Hepatocyte (in vitro differentiated cells): Measurements from ENCODE around the gene DNM2.
"Not testable (repeated sequence)": the region's sequence is repeated elsewhere in the genome, so short reads cannot be mapped to it uniquely, and the experiment has no call there.

Experiments
- EZH2 ChIP-seq: fragments of 200-600 bp; sonication (generic); IDR thresholded peaks from 2 replicates; pipeline ENCODE4 v1.6.1; 2016; ENCODE audit warnings: antibody characterized with exemption, mild to moderate bottlenecking, borderline replicate concordance
- EZH2phosphoT487 ChIP-seq: fragments of 200-600 bp; sonication (generic); IDR thresholded peaks from one replicate; pipeline ENCODE4 v1.6.1; 2018; ENCODE audit warnings: antibody characterized with exemption, mild to moderate bottlenecking, low read depth, moderate library complexity; ENCODE audit not compliant: unreplicated experiment, severe bottlenecking
- TF ChIP-seq, protein P1 (sequence below): fragments of 200-600 bp; sonication (generic); IDR thresholded peaks from 2 replicates; pipeline ENCODE4 v1.5.1; 2016; ENCODE audit warnings: antibody characterized with exemption, mild to moderate bottlenecking; ENCODE audit not compliant: poor library complexity

DNA sequence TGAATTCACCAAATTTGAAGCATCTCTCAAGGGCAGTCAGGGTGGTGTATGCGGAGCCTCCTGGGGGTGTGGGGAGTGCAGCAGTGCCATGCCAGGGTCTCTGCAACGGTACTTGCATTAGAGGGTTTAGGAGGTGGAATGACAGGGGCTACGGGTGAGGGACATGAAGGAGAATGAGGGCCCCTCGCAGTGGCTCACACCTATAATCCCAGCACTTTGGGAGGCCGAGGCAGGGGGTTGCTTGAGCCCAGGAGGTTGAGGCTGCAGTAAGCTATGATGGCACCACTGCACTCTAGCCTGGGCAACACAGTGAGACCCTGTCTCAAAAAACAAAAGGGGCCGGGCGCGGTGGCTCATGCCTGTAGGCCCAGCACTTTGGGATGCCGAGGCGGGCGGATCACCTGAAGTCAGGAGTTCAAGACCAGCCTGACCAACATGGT is 152.0 kb downstream of the DNM2 start:
- TF ChIP-seq, protein P1, sequence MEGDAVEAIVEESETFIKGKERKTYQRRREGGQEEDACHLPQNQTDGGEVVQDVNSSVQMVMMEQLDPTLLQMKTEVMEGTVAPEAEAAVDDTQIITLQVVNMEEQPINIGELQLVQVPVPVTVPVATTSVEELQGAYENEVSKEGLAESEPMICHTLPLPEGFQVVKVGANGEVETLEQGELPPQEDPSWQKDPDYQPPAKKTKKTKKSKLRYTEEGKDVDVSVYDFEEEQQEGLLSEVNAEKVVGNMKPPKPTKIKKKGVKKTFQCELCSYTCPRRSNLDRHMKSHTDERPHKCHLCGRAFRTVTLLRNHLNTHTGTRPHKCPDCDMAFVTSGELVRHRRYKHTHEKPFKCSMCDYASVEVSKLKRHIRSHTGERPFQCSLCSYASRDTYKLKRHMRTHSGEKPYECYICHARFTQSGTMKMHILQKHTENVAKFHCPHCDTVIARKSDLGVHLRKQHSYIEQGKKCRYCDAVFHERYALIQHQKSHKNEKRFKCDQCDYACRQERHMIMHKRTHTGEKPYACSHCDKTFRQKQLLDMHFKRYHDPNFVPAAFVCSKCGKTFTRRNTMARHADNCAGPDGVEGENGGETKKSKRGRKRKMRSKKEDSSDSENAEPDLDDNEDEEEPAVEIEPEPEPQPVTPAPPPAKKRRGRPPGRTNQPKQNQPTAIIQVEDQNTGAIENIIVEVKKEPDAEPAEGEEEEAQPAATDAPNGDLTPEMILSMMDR, result not testable (repeated sequence)
- not testable (repeated sequence) for TF ChIP-seq EZH2, EZH2phosphoT487
